Neutrophil (primary cell): ENCODE measurements around the gene ECD.
A peak's percentile ranks its signal among the peaks of the same experiment; 100 is the strongest.
"Not testable (repeated sequence)": the region's sequence is repeated elsewhere in the genome, so short reads cannot be mapped to it uniquely, and the experiment has no call there.

Source experiments
- H3K27ac ChIP-seq: fragments of 200-600 bp; sonication (generic); 2 replicates; pipeline ENCODE4 v1.5.1; 2016; ENCODE audit warnings: mild to moderate bottlenecking, moderate library complexity
- H3K27me3 ChIP-seq: fragments of 200-600 bp; sonication (generic); 2 replicates; pipeline ENCODE4 v1.6.0; 2016; ENCODE audit warnings: mild to moderate bottlenecking
- H3K36me3 ChIP-seq: fragments of 200-600 bp; sonication (generic); 2 replicates; pipeline ENCODE4 v1.5.1; 2017
- H3K4me1 ChIP-seq, 2 experiments: fragments of 200-600 bp in 1 of 2; sonication (generic) in 1 of 2; 1 replicate in 1 of 2; 2 replicates in 1 of 2; pipeline versions ENCODE4 v1.5.1 to v1.6.1; 2013 to 2016; ENCODE audit warnings: low read depth in 1 of 2, low read length in 1 of 2, mild to moderate bottlenecking in 1 of 2, moderate library complexity in 1 of 2; ENCODE audit not compliant: control insufficient read depth in 1 of 2, insufficient read depth in 1 of 2
- H3K4me3 ChIP-seq, 2 experiments: fragments of 200-600 bp in 1 of 2; sonication (generic) in 1 of 2; 1 replicate in 1 of 2; 2 replicates in 1 of 2; pipeline ENCODE4 v1.5.1; 2013 to 2016; ENCODE audit warnings: low read depth in 1 of 2, low read length in 1 of 2, mild to moderate bottlenecking in 1 of 2, moderate library complexity in 1 of 2
- H3K9me3 ChIP-seq: fragments of 200-600 bp; sonication (generic); 2 replicates; pipeline ENCODE4 v1.5.1; 2016
- TF ChIP-seq, protein P1 (sequence below): fragments of 200-600 bp; sonication (generic); IDR thresholded peaks from 2 replicates; pipeline ENCODE4 v1.5.1; 2016; ENCODE audit warnings: antibody characterized with exemption

Gene ECD

DNA sequence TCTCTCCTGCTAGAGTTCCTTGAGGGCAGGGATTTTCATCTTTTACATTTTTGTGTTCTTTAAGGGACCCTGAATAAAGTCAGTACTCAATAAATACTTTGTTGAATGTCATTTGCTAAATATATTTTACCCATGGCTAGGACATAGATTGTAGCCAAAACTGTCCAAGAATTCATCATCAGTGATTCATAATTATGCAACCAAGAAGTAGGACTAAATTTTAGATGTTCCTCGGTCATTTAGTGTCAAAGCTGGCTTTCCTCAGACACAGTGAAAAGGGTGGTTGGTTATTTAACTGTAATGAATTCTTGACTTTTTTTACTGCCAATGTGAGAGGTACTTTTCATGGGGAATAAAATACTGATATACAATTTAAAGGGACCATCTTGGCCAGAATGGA is 54.3 kb downstream of the ECD start:
- no peaks in the 10 kb centered on the region for H3K36me3 ChIP-seq
- no peaks in the 10 kb centered on the region for H3K9me3 ChIP-seq
- TF ChIP-seq, protein P1, sequence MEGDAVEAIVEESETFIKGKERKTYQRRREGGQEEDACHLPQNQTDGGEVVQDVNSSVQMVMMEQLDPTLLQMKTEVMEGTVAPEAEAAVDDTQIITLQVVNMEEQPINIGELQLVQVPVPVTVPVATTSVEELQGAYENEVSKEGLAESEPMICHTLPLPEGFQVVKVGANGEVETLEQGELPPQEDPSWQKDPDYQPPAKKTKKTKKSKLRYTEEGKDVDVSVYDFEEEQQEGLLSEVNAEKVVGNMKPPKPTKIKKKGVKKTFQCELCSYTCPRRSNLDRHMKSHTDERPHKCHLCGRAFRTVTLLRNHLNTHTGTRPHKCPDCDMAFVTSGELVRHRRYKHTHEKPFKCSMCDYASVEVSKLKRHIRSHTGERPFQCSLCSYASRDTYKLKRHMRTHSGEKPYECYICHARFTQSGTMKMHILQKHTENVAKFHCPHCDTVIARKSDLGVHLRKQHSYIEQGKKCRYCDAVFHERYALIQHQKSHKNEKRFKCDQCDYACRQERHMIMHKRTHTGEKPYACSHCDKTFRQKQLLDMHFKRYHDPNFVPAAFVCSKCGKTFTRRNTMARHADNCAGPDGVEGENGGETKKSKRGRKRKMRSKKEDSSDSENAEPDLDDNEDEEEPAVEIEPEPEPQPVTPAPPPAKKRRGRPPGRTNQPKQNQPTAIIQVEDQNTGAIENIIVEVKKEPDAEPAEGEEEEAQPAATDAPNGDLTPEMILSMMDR, result no peak
- no peaks in the 10 kb centered on the region for H3K27me3 ChIP-seq
- H3K4me3 ChIP-seq, result no peak overlapping the region
- peaks cover 7 to 11% of the 10 kb centered on the region in 2 experiments for H3K4me1 ChIP-seq
- no peak overlapping the region for H3K27ac ChIP-seq

DNA sequence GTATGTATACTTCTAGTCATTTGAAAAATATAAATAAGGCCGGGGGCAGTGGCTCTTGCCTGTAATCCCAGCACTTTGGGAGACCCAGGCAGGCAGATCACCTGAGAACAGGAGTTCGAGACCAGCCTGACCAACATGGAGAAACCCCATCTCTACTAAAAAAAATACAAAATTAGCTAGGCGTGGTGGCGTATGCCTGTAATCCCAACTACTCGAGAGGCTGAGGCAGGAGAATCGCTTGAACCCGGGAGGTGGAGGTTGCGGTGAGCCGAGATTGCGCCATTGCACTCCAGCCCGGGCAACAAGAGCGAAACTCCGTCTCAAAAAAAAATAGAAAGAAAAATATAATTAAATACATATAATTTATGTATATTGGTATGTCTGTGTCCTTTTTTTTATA is 55.8 kb downstream of the ECD start:
- not testable (repeated sequence) for H3K4me3 ChIP-seq, H3K9me3 ChIP-seq, H3K36me3 ChIP-seq, H3K27me3 ChIP-seq, H3K27ac ChIP-seq
- peaks cover 7 to 11% of the 10 kb centered on the region in 2 experiments for H3K4me1 ChIP-seq

DNA sequence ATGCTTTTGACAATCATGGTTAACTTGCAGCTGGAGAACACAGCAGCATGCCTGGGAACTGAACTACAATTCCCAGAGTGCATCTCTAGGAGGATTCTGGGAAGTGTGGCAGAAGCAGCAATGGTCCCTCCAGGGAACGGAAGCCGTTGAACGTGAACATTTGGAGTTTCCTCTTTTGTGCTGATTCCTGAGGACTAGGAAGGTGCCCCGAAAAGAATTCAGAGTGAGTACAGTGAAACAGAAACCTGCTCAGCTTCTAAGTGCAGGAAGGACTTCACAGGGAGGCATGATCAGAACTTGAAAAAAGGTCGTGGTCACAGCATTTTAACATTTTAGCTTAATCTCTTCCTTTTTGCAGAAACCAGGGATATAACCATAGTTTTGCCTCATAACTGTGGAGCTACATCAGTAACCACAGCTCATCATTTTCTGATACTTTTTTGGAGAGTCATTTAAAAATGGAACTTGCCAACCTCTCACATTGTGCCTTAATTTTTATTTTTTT is 57.4 kb downstream of the ECD start, which contains the start of gene NUDT13:
TSS of gene NUDT13 (plus strand) at position 111 of the 505 bp plus-strand sequence. CDS start 3,911 bp downstream, outside the sequence.
- Histone ChIP-seq H3K4me1 (peaks cover 7 to 11% of the 10 kb centered on the region in 2 experiments), H3K36me3 (no peaks in the 10 kb centered on the region), H3K4me3 (peak within 1 kb of the TSS; percentile 41 to 44), H3K27me3 (no peaks in the 10 kb centered on the region), H3K27ac (peak within 1 kb of the TSS; percentile 68), H3K9me3 (no peaks in the 10 kb centered on the region)
- TF ChIP-seq, protein P1, result no peak

DNA sequence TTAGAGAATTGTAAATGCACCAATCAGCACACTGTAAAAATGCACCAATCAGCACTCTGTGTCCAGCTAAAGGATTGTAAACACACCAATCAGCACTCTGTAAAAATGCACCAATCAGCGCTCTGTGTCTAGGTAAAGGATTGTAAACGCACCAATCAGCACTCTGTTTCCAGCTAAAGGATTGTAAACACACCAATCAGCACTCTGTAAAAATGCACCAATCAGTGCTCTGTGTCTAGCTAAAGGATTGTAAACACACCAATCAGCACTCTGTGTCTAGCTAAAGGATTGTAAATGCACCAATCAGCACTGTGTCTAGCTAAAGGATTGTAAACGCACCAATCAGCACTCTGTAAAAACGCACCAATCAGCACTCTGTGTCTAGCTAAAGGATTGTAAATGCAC is 58.6 kb downstream of the ECD start:
- not testable (repeated sequence) for H3K36me3 ChIP-seq, H3K27ac ChIP-seq, H3K9me3 ChIP-seq, H3K27me3 ChIP-seq, H3K4me3 ChIP-seq
- peaks cover 7 to 11% of the 10 kb centered on the region in 2 experiments for H3K4me1 ChIP-seq

DNA sequence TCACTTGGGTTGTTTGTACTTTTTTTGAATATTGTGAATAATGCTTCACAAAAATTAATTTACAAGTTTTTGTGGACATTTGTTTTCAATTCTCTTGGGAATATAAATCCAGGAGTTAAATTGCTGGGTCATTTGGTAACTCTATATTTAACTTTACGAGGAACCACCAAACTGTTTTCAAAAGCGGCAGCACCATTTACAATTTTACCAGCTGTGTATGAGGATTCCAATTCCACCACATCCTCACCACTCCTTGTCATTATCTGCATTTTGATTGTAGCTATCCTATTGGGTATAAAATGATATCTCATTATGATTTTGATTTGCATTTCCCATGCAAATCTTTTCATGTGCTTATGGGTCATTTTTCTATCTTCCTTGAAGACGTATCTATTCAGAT is 61.5 kb downstream of the ECD start:
- H3K4me1 ChIP-seq, result peaks cover 7 to 11% of the 10 kb centered on the region in 2 experiments
- no peak overlapping the region for H3K4me3 ChIP-seq
- H3K27ac ChIP-seq, result no peak overlapping the region
- no peaks in the 10 kb centered on the region for H3K36me3 ChIP-seq
- H3K27me3 ChIP-seq, result no peaks in the 10 kb centered on the region
- no peaks in the 10 kb centered on the region for H3K9me3 ChIP-seq
- TF ChIP-seq, protein P1, result no peak

DNA sequence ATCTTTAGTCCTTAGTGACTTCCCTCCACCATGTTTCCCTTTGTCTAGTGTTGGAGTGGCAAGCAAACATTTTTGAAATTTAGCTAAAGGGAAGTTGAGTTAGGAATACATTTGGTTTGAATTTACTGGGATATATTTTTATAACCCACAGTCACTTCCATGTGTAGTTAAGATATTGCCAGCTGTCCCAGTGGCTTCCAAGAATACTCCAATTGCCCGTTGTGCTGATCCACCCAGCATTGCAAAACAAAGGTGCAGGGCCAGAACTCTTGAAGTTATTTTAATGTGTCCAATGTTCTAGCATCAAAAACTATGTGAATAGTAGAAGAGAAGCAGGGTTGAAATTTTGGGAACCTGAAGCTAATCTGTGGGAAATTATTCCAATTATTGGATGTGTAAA is 68.7 kb downstream of the ECD start:
- no peaks in the 10 kb centered on the region for H3K27me3 ChIP-seq
- no peak overlapping the region for H3K27ac ChIP-seq
- peaks cover 4% of the 10 kb centered on the region for H3K36me3 ChIP-seq
- TF ChIP-seq, protein P1, result no peak
- H3K4me3 ChIP-seq, result no peak overlapping the region
- H3K9me3 ChIP-seq, result no peaks in the 10 kb centered on the region
- H3K4me1 ChIP-seq, result peaks cover 15 to 25% of the 10 kb centered on the region in 2 experiments

DNA sequence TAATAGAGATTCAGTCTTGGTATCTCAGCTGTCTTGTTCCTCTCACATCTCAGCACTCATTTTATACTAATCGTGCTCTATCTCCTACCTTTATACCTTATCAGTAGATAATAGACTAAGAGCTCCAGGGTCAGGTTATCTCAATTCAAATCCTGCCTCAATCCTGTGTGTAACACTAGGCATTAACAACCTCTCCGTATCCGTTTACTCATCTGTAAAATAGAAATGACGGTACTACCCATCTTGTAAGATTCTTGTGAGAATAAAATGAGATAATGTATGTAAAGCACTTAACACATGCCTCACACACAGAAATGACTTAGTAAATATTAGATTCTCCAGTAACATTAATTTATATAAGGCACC is 70.5 kb downstream of the ECD start:
- Histone ChIP-seq H3K9me3 (no peaks in the 10 kb centered on the region), H3K4me1 (peaks cover 15 to 29% of the 10 kb centered on the region in 2 experiments), H3K27ac (peak overlapping the region; percentile 87), H3K4me3 (peak overlapping the region; percentile 72 to 75), H3K27me3 (no peaks in the 10 kb centered on the region), H3K36me3 (peaks cover 4% of the 10 kb centered on the region)
- TF ChIP-seq, protein P1, result no peak
